Measurements from ENCODE around the gene HACL1. TPM values are rescaled to one million over a fixed set of nuclear protein-coding genes. Genes with fewer than 3 reads are reported as not detected.

Gene HACL1
- total RNA-seq, 1 experiment from 2014 or later, result 28.7 TPM

DNA sequence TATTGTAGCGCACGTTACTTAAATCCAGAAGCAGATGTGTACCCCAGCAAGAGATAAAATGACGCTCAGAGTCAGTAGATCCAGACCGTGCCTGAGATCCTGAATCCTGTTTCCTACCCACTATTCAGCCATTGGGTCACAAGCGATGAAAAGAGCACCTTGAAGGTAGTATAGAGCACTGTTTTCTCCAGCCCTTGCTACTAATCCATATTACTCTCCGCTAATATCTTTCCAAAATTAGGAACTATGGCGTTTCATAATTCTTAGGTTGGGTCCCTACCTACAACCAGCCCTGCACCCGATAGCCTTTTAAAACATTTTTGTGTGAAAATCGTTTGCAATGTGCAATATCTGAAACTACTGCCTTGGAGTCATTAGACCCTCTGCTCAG lies 772 bp upstream of the HACL1 start:
- Histone ChIP-seq H3K36me3 (ENCODE audit: low read depth) (peaks cover 11% of the 10 kb centered on the region), H2AFZ (peak overlapping the region; percentile 94), H3K4me1 (replicated peaks; ENCODE audit: insufficient read depth) (peaks cover 18% of the 10 kb centered on the region), H3K9me3 (ENCODE audit: insufficient read depth, low read depth) (no peaks in the 10 kb centered on the region), H3F3A (ENCODE audit: insufficient read depth, low read depth) (peaks cover 6% of the 10 kb centered on the region; the same call in 1 of the 2 replicates), H3K27me3 (ENCODE audit: insufficient read depth, low read depth) (no peaks in the 10 kb centered on the region), H3K27ac (peak overlapping the region; percentile 66), H3K9me2 (ENCODE audit: insufficient read depth) (no peaks in the 10 kb centered on the region), H3K4me3 (peak overlapping the region; percentile 79), H3K4me2 (peak overlapping the region; percentile 84), H3K79me2 (ENCODE audit: low read depth) (peaks cover 24% of the 10 kb centered on the region), H4K20me1 (ENCODE audit: insufficient read depth) (no peaks in the 10 kb centered on the region)
- POLR2A ChIA-PET (ENCODE audit: unreplicated experiment), result interaction anchor here (0.6 kb wide), 1 partner anchor 470 kb away, joined by 4 read pairs; no protein-coding TSS in a partner anchor
- TSS peak; percentile 83 for BruUV-seq (replicated peaks)
- intact Hi-C loops (cut with micrococcal nuclease; ENCODE audit: unreplicated experiment), result loop anchor here (5.0 to 10.0 kb wide), 3 partner anchors 35 to 643 kb away; partner anchors contain the start of gene ANKRD28
- TF ChIP-seq, protein P1, sequence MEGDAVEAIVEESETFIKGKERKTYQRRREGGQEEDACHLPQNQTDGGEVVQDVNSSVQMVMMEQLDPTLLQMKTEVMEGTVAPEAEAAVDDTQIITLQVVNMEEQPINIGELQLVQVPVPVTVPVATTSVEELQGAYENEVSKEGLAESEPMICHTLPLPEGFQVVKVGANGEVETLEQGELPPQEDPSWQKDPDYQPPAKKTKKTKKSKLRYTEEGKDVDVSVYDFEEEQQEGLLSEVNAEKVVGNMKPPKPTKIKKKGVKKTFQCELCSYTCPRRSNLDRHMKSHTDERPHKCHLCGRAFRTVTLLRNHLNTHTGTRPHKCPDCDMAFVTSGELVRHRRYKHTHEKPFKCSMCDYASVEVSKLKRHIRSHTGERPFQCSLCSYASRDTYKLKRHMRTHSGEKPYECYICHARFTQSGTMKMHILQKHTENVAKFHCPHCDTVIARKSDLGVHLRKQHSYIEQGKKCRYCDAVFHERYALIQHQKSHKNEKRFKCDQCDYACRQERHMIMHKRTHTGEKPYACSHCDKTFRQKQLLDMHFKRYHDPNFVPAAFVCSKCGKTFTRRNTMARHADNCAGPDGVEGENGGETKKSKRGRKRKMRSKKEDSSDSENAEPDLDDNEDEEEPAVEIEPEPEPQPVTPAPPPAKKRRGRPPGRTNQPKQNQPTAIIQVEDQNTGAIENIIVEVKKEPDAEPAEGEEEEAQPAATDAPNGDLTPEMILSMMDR (conservative IDR thresholded peaks at IDR 0.05), result no peak
- TF ChIP-seq EZH2 (IDR thresholded peaks at IDR 0.05; ENCODE audit: low read depth), result no peak
- DNase-seq, result no peak
- CTCF ChIA-PET, result no interaction called here

DNA sequence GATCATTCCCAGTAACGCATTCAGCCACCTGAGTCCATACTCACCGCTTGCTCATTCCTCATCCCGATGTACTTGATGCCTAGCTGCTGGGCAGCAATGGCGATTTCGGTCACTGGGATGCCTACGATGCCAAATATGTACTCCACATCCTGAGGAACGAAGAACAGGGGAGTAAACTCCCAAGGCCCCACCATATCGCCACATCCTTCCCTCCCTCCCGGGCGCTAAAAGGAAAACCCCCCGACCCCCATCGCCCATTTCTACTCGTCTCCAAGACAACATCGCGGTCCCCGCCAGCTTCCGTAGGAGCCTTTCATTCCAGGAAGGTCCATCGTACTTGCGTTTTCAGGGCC lies 347 bp downstream of the HACL1 start:
- peaks cover 16% of the 10 kb centered on the region for H3K36me3 ChIP-seq (ENCODE audit: low read depth)
- intact Hi-C loops (cut with micrococcal nuclease; ENCODE audit: unreplicated experiment), result loop anchor here (2.0 to 10.0 kb wide), 4 partner anchors 36 to 644 kb away; partner anchors contain the start of gene ANKRD28
- no TSS peak for BruUV-seq (replicated peaks)
- no peaks in the 10 kb centered on the region for H3K9me3 ChIP-seq (ENCODE audit: insufficient read depth, low read depth)
- H3F3A ChIP-seq (ENCODE audit: insufficient read depth, low read depth), result peaks cover 6% of the 10 kb centered on the region; the same call in 1 of the 2 replicates
- H3K27ac ChIP-seq, result 0 out of 2 replicates have a peak overlapping the region, but pooled peaks have one; percentile 4
- no peak for TF ChIP-seq EZH2 (IDR thresholded peaks at IDR 0.05; ENCODE audit: low read depth)
- TF ChIP-seq, protein P1 (conservative IDR thresholded peaks at IDR 0.05), result no peak
- H3K4me3 ChIP-seq, result peak overlapping the region; percentile 79
- H2AFZ ChIP-seq, result peak overlapping the region; percentile 90
- DNase-seq, result no peak
- no peaks in the 10 kb centered on the region for H4K20me1 ChIP-seq (ENCODE audit: insufficient read depth)
- ChIA-PET CTCF (interaction anchor here (1.0 kb wide), 1 partner anchor 482 kb away, joined by 4 read pairs; no protein-coding TSS in a partner anchor), POLR2A (ENCODE audit: unreplicated experiment) (no interaction called here)
- peaks cover 18% of the 10 kb centered on the region for H3K4me1 ChIP-seq (replicated peaks; ENCODE audit: insufficient read depth)
- H3K79me2 ChIP-seq (ENCODE audit: low read depth), result peaks cover 24% of the 10 kb centered on the region
- H3K9me2 ChIP-seq (ENCODE audit: insufficient read depth), result no peaks in the 10 kb centered on the region
- no peaks in the 10 kb centered on the region for H3K27me3 ChIP-seq (ENCODE audit: insufficient read depth, low read depth)
- H3K4me2 ChIP-seq, result peak overlapping the region; percentile 88

DNA sequence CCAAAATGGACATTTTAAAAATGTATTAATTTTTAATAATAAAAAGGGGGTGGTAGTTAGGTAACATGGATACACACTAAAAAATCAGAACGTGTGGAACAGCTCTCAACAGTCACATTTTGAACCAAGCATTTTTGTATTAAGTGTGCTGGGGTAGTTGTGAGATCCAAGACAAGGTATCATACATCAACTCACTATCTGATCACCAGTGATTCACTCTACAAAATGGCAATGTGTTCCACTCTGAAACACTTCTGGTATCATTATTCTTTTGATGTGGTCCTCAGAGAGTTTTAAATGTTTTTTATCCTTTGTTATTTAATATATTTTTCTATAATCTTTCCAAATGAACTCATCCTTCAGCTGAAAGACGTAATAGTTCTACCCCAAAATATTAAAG lies 5.4 kb downstream of the HACL1 start:
- no peak overlapping the region for H2AFZ ChIP-seq
- H3F3A ChIP-seq (ENCODE audit: insufficient read depth, low read depth), result peaks cover 12% of the 10 kb centered on the region
- TF ChIP-seq, protein P1 (conservative IDR thresholded peaks at IDR 0.05), result no peak
- no peak for TF ChIP-seq EZH2 (IDR thresholded peaks at IDR 0.05; ENCODE audit: low read depth)
- peaks cover 10% of the 10 kb centered on the region for H3K79me2 ChIP-seq (ENCODE audit: low read depth)
- H3K4me2 ChIP-seq, result no peak overlapping the region
- H3K27ac ChIP-seq, result no peak overlapping the region
- ChIA-PET CTCF (no interaction called here), POLR2A (ENCODE audit: unreplicated experiment) (no interaction called here)
- no peaks in the 10 kb centered on the region for H3K9me2 ChIP-seq (ENCODE audit: insufficient read depth)
- H3K27me3 ChIP-seq (ENCODE audit: insufficient read depth, low read depth), result no peaks in the 10 kb centered on the region
- DNase-seq, result no peak
- H3K4me1 ChIP-seq (replicated peaks; ENCODE audit: insufficient read depth), result peaks cover 9% of the 10 kb centered on the region
- BruUV-seq (replicated peaks), result no TSS peak
- intact Hi-C loops (cut with micrococcal nuclease; ENCODE audit: unreplicated experiment), result no loop called here
- H3K9me3 ChIP-seq (ENCODE audit: insufficient read depth, low read depth), result no peaks in the 10 kb centered on the region
- H3K4me3 ChIP-seq, result no peak overlapping the region
- peaks cover 16% of the 10 kb centered on the region for H3K36me3 ChIP-seq (ENCODE audit: low read depth)
- no peaks in the 10 kb centered on the region for H4K20me1 ChIP-seq (ENCODE audit: insufficient read depth)

Measured in PC-9 (cell line).